HG03039 (cell line): ENCODE measurements around the gene TRIM24.

Source experiments
- ATAC-seq: cut with Tn5 transposase; IDR thresholded peaks from one replicate; pipeline ENCODE4 v1.9.1; 2021; ENCODE audit warnings: mild to moderate bottlenecking, moderate library complexity; ENCODE audit not compliant: unreplicated experiment

The TRIM24 gene

DNA sequence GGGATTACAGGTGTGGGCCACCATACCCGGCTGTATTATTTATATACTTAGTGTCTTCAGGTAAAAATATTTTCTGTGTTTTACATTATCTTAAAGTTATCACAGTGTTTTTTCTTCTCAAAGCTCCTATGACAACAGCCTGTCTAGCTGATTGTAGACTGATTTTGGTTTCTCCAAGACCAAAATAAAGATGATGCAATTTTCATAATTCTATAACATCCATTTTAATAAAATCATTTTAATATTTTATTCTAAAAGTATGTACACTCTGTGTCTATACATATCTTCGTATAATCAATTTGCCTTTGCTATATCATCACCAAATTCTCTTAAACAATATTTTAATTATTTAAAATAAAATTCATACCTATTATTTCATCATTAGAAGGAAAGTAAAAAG lies 108.6 kb downstream of the TRIM24 start:
- ATAC-seq: no peak

GRCh38 chr7:138569418-138569817 lies 109.4 kb downstream of the TRIM24 start:
- ATAC-seq: no peak

DNA sequence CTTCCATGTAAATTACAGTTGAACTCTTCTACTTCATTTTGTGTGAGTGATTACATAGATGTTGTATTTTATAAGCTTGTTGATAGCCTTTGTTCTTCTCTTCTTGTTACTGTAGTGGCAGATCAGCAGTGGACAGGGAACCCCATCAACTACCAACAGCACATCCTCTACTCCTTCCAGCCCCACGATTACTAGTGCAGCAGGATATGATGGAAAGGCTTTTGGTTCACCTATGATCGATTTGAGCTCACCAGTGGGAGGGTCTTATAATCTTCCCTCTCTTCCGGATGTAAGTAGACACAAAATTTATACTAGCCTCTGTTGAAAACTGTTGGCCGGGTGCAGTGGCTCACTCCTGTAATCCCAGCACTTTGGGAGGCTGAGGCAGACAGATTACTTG lies 110.7 kb downstream of the TRIM24 start:
- ATAC-seq: no peak

- no peak for ATAC-seq
These were observed 113.7 kb downstream of the TRIM24 start for GRCh38 chr7:138573741-138574140.

DNA sequence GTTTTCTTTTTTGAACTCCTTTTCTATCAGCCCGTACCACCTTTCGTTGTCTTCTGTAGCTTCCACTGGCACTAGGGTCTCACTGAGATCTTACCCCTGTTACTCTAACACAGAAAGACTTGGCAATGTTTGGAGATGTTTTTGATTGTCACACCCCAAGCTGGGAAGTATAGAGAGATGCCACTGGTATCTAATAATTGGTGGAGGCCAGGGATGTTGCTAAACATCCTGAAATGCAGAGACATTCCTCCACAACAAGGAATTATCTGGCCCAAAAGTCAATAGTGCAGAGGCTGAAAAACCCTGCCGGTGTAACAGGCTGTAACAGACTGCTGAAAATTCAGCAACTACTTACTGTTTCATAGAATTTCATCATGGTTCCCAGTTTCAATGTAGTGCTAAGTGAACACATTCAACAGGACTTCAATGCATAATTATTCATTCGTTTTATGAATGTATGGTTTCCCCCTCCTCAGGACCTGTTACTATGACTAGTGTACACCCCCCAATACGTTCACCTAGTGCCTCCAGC lies 115.9 kb downstream of the TRIM24 start:
- no peak for ATAC-seq

DNA sequence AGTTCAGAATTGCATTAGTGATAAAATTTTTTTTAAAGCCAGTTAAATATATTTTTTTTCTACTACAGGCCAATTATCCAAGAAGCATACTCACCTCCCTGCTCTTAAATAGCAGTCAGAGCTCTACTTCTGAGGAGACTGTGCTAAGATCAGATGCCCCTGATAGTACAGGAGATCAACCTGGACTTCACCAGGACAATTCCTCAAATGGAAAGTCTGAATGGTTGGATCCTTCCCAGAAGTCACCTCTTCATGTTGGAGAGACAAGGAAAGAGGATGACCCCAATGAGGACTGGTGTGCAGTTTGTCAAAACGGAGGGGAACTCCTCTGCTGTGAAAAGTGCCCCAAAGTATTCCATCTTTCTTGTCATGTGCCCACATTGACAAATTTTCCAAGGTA lies 119.1 kb downstream of the TRIM24 start:
- ATAC-seq: no peak

DNA sequence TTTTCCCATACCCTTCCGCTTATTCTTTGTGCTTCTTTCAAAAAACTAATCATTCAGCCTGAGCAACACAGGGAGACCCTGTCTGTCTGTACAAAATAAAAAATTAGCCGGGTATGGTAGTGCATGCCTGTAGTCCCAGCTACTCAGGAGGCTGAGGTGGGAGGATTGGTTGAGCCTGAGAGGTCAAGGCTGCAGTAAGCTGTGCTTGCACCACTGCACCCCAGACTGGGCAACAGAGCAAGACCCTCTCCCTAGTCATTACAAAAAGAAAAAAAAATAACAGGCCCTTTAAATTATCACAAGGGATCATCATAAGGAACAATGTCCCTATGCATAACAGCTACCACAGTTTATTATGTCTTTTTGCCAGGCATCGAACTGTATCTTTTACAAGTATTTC lies 119.6 kb downstream of the TRIM24 start:
- ATAC-seq: no peak

DNA sequence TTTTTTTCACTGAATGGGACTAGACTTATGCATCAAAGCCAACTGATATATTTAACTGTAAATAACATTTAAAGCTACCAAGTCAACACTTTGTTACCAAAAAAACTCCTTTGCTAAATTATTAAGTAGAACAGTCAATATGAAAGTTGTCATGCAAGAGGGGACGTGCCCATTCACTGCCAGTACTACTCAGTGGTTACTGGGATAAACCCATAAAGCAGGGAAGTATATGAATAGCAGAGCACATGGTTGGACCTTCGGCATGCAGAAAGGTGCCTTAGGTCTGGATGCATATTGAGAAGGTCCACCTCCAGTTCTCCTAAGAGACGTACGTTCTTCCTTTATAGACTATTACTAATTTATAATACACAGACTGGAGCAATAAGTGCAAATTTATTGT lies 121.0 kb downstream of the TRIM24 start:
- ATAC-seq: peak; percentile 52

DNA sequence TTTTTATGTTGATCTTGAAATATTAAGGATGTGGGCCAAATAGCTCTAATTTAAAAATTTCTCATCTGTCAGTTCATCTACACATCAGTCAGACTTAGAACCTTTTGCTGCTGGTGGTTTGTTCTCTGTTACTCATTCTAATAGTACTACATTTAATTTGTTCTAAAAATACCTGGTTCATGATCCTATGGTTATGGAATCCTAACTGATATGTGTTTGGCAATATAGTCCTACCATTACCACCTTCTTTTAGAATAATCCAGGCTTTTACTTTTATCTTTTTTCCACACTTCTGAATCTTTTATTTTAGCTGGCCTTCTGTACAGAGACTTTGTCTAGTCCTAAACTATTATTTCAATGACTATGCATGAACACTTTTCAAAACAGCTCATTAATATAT lies 124.2 kb downstream of the TRIM24 start:
- ATAC-seq: no peak

- no peak for ATAC-seq
These were observed 124.6 kb downstream of the TRIM24 start for GRCh38 chr7:138584696-138585095.

DNA sequence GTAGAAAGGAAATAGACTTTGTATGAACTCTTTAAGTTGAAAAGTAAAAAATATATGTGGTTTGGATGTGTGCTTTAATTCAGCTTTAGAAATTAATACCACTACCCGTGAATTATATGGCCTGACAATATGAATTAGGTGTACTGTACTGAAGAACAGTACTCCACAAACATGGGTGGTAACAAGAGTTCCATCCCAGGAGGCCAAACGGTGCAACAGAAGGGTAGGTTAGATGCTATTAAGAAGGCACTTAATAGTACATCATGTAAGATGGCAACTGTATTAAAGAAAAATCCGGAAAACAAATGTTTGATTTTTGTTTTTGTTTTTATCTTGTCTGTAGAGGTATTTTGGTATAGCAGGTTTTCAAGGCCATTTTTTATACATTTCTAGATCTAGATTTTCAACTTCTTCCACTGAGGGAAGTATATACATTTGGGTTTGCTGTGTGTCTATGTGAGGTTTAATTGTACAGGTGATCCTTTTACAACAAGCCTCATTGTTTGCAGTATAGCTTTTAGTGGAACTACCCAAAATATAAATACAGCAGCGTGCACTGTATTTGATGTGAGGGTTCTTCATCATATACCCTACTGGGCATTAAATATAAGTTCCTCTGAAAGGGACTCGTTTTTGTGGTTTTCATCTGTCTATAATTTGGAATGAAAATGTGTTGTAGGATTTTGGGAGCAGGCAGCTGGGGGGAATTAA lies 125.4 kb downstream of the TRIM24 start:
- no peak for ATAC-seq

DNA sequence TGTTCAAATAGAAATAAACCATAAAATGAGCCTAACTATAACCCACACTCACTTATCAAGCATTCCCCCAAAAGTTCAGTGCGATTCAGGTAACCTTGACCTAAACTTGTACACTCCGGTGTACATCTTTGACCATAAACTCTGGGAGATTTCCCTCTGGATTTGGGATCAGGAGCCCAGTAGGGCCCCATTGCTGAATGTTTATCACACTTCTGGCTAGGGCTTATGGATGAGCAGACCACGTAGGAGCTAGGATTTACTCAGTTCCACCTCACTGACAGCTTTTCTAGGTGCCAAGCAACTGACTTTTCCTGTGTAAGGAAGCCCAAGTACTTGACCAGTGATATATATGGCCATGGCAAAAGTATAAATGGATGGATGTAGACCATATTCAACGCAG lies 127.4 kb downstream of the TRIM24 start:
- ATAC-seq: no peak

- ATAC-seq: no peak
These were observed 128.9 kb downstream of the TRIM24 start for GRCh38 chr7:138588986-138589385.

DNA sequence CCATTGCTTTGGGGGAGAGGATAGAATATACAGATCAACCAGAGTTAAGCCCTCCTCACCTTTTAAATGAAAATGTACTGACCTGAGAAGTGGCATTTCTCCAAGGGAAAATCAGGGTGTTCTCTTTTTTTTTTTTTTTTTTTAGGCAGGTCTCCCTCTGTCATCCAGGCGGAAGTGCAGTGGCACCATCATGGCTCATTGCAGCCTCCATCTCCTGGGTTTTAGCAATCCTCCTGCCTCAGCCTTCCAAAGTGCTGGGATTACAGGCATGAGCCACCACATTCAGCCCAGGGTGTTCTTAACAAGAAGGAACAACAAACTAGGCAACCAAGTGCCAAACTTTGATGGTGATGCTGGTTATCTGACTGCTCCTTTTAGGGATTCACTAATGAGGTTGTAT lies 130.1 kb downstream of the TRIM24 start:
- no peak for ATAC-seq

DNA sequence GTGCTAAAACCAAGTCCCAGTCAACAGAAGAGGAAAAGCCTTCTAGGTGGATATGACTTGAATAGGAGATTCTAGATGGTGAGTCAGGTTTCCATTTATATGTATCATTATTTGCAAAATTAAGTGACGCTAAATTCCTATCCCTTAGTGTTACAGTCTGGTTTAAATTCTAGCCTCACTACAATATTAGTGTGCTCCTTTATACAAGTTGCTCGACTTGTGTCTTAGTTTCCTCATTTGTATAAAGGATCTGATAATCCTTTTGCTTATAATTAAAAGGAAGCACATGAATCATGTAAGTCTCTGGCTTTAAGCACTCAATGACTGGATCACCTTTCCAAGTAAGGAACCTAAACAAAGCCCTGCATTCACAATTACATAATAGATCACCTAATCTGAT lies 135.4 kb downstream of the TRIM24 start:
- no peak for ATAC-seq

GRCh38 chr7:138602451-138602850 lies 142.4 kb downstream of the TRIM24 start:
- no peak for ATAC-seq

GRCh38 chr7:138603549-138604318 lies 143.7 kb downstream of the TRIM24 start:
- no peak for ATAC-seq

GRCh38 chr7:138606236-138606635 lies 146.2 kb downstream of the TRIM24 start:
- ATAC-seq: no peak

GRCh38 chr7:138607216-138608126 lies 147.4 kb downstream of the TRIM24 start:
- no peak for ATAC-seq

DNA sequence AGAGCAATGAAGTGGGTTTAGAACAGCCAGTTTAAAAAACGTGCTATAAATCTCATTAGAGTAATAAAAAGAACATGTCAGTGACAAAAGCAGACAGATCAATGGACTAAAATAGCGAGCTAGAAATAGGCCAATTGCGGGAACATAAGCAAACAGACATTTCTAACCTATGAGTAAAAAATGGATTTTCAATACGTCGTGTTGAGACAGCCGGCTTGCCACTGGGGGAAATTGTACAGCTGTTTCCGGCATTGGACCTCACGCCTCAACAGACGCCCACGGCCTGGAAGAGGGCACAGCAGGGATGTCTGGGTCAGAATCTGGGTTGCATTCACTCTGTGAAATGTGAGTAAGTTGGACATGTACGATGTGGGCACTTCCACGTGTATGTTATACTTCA lies 148.2 kb downstream of the TRIM24 start:
- ATAC-seq: peak; percentile 66

DNA sequence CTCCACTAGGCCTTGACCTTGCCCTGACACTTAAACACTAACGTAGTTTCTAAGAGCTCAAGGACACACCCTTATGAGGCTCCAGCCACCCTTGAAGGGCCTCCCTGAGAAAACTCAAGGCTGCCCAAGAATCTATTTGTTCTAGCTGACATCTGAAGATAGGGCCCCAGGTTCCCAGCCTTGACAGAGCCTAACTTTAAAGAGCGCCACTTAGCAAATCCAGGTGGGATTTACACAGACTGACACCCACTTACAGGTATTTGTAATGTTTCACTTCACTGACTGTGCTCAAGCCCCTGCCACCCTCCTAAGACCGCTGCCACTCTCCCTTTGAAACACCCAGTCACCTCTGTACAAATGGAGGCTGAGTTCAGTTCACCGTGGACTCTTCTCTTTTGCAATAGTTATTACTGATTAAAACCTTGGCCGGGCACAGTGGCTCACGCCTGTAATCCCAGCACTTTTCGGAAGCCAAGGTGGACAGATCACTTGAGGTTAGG lies 150.7 kb downstream of the TRIM24 start:
- no peak for ATAC-seq
